HG02973 (cell line): ENCODE data around the gene PPM1F.
"Not testable (repeated sequence)": the region's sequence is repeated elsewhere in the genome, so short reads cannot be mapped to it uniquely, and the experiment has no call there.

ENCODE experiments used
- ATAC-seq: cut with Tn5 transposase; IDR thresholded peaks from one replicate; pipeline ENCODE4 v1.9.1; 2021; ENCODE audit warnings: moderate library complexity; ENCODE audit not compliant: unreplicated experiment

PPM1F gene

GRCh38 chr22:21943571-21944448 is 8.8 kb downstream of the PPM1F start:
- no peak for ATAC-seq

GRCh38 chr22:21942407-21943343 is 10.0 kb downstream of the PPM1F start:
- no peak for ATAC-seq

- ATAC-seq, result no peak
Measured at GRCh38 chr22:21941921-21942320, 10.7 kb downstream of the PPM1F start.

GRCh38 chr22:21940521-21940920 is 12.1 kb downstream of the PPM1F start:
- no peak for ATAC-seq

- not testable (repeated sequence) for ATAC-seq
Measured at GRCh38 chr22:21939935-21940334, 12.7 kb downstream of the PPM1F start.

- no peak for ATAC-seq
Measured at GRCh38 chr22:21939461-21939913, 13.2 kb downstream of the PPM1F start.

GRCh38 chr22:21938906-21939305 is 13.7 kb downstream of the PPM1F start:
- ATAC-seq, result no peak

- peak; percentile 77 for ATAC-seq
Measured at GRCh38 chr22:21938071-21938822, 14.4 kb downstream of the PPM1F start.

- no peak for ATAC-seq
Measured at GRCh38 chr22:21937821-21938070, 14.9 kb downstream of the PPM1F start.

GRCh38 chr22:21937041-21937820 is 15.4 kb downstream of the PPM1F start:
- no peak for ATAC-seq

GRCh38 chr22:21936151-21936775 is 16.4 kb downstream of the PPM1F start:
- ATAC-seq, result no peak

GRCh38 chr22:21933910-21934309 is 18.7 kb downstream of the PPM1F start:
- ATAC-seq, result no peak

- no peak for ATAC-seq
Measured at GRCh38 chr22:21933413-21933812, 19.2 kb downstream of the PPM1F start.

GRCh38 chr22:21932347-21932746 is 20.3 kb downstream of the PPM1F start:
- no peak for ATAC-seq

- no peak for ATAC-seq
Measured at GRCh38 chr22:21931056-21931455, 21.6 kb downstream of the PPM1F start.

GRCh38 chr22:21929253-21929652 is 23.4 kb downstream of the PPM1F start:
- no peak for ATAC-seq

GRCh38 chr22:21928048-21928447 is 24.6 kb downstream of the PPM1F start:
- no peak for ATAC-seq

GRCh38 chr22:21927174-21927823 is 25.3 kb downstream of the PPM1F start:
- no peak for ATAC-seq

- ATAC-seq, result no peak
Measured at GRCh38 chr22:21926728-21927127, 25.9 kb downstream of the PPM1F start.
